CD14-positive monocyte (primary cell): Measurements from ENCODE around the gene ZCWPW1. TPM values are rescaled to one million over a fixed set of nuclear protein-coding genes. Genes with fewer than 3 reads are reported as not detected.
A peak's percentile ranks its signal among the peaks of the same experiment; 100 is the strongest.
"Not testable (repeated sequence)": the region's sequence is repeated elsewhere in the genome, so short reads cannot be mapped to it uniquely, and the experiment has no call there.

Source experiments
- DNase-seq, 3 donors: peaks; one replicate each; pipeline ENCODE4 v3.0.0-alpha.2; 2011 to 2022
- H2AFZ ChIP-seq: 2 replicates; pipeline ENCODE4 v1.6.0; 2012; ENCODE audit warnings: mild to moderate bottlenecking, low read depth, low read length, inconsistent platforms; ENCODE audit not compliant: insufficient read depth, poor library complexity, severe bottlenecking
- H3K27ac ChIP-seq, 2 donors: 1 replicate in 1 of 2; 2 replicates in 1 of 2; pipeline ENCODE4 v1.5.1; 2012 to 2013; ENCODE audit warnings: low read length in 2 of 2, control low read depth in 1 of 2, inconsistent platforms in 1 of 2, low read depth in 1 of 2, mild to moderate bottlenecking in 1 of 2
- H3K27me3 ChIP-seq, 2 donors: one replicate each; pipeline versions ENCODE4 v1.6.0 to v1.6.1; 2011 to 2013; ENCODE audit warnings: low read length in 2 of 2; ENCODE audit not compliant: control insufficient read depth in 2 of 2, insufficient read depth in 2 of 2
- H3K36me3 ChIP-seq, 2 donors: replicated peaks in 1 of 2; 1 replicate in 1 of 2; 2 replicates in 1 of 2; pipeline versions ENCODE4 v1.5.1 to v1.6.1; 2012 to 2013; ENCODE audit warnings: low read length in 2 of 2, control low read depth in 1 of 2, inconsistent platforms in 1 of 2, mild to moderate bottlenecking in 1 of 2; ENCODE audit not compliant: insufficient read depth in 2 of 2, control insufficient read depth in 1 of 2
- H3K4me1 ChIP-seq, 2 donors: 1 replicate in 1 of 2; 2 replicates in 1 of 2; pipeline versions ENCODE4 v1.5.1 to v1.6.1; 2012 to 2013; ENCODE audit warnings: low read length in 2 of 2, control low read depth in 1 of 2, inconsistent platforms in 1 of 2, mild to moderate bottlenecking in 1 of 2, moderate library complexity in 1 of 2; ENCODE audit not compliant: insufficient read depth in 2 of 2, control insufficient read depth in 1 of 2
- H3K4me2 ChIP-seq: replicated peaks from 2 replicates; pipeline ENCODE3; 2012; ENCODE audit warnings: low read length, moderate library complexity, mild to moderate bottlenecking; ENCODE audit not compliant: poor library complexity, severe bottlenecking; ENCODE audit errors: extremely low read depth
- H3K4me3 ChIP-seq, 3 experiments: fragments of 200-600 bp in 1 of 3; sonication (generic) in 1 of 3; replicated peaks in 1 of 3; 1 replicate in 2 of 3; 2 replicates in 1 of 3; pipeline ENCODE4 v1.5.1; 2011 to 2013; ENCODE audit warnings: low read length in 3 of 3, mild to moderate bottlenecking in 3 of 3, control low read depth in 2 of 3, low read depth in 2 of 3, inconsistent platforms in 1 of 3, moderate library complexity in 1 of 3
- H3K79me2 ChIP-seq: 2 replicates; pipeline ENCODE4 v1.6.0; 2012; ENCODE audit warnings: mild to moderate bottlenecking, control low read depth, inconsistent platforms, low read length, moderate library complexity; ENCODE audit not compliant: insufficient read depth
- H3K9ac ChIP-seq: 2 replicates; pipeline ENCODE4 v1.6.0; 2017; ENCODE audit warnings: low read length, mild to moderate bottlenecking; ENCODE audit not compliant: insufficient read depth, poor library complexity, severe bottlenecking
- H3K9me3 ChIP-seq, 2 donors: replicated peaks in 1 of 2; 1 replicate in 1 of 2; 2 replicates in 1 of 2; pipeline versions ENCODE4 v1.5.1 to v1.6.1; 2012 to 2013; ENCODE audit warnings: low read length in 2 of 2, control low read depth in 1 of 2; ENCODE audit not compliant: control insufficient read depth in 1 of 2, insufficient read depth in 1 of 2
- H4K20me1 ChIP-seq: 2 replicates; pipeline ENCODE4 v1.6.0; 2012; ENCODE audit warnings: mild to moderate bottlenecking, low read length, control low read depth, moderate library complexity; ENCODE audit not compliant: insufficient read depth
- H3K27ac Mint-ChIP-seq, 7 donors: one replicate each; pipeline ENCODE4 v1.8.0; 2020; ENCODE audit warnings: mild to moderate bottlenecking in 7 of 7, mixed read lengths in 7 of 7, moderate library complexity in 6 of 7, inconsistent platforms in 2 of 7
- H3K27me3 Mint-ChIP-seq, 3 donors: one replicate each; pipeline ENCODE4 v1.8.0; 2021 to 2022; ENCODE audit warnings: low read depth in 3 of 3, mild to moderate bottlenecking in 3 of 3, mixed read lengths in 3 of 3, moderate library complexity in 3 of 3, inconsistent platforms in 1 of 3
- H3K36me3 Mint-ChIP-seq, 2 donors: one replicate each; pipeline ENCODE4 v1.8.0; 2020; ENCODE audit warnings: mixed read lengths in 2 of 2, inconsistent platforms in 1 of 2, mild to moderate bottlenecking in 1 of 2
- H3K4me1 Mint-ChIP-seq: one replicate; pipeline ENCODE4 v1.8.0; 2020; ENCODE audit warnings: mild to moderate bottlenecking, mixed read lengths
- H3K4me3 Mint-ChIP-seq, 2 donors: one replicate each; pipeline ENCODE4 v1.8.0; 2020; ENCODE audit warnings: mild to moderate bottlenecking in 2 of 2, mixed read lengths in 2 of 2, moderate library complexity in 1 of 2
- H3K9me3 Mint-ChIP-seq, 7 donors: one replicate each; pipeline ENCODE4 v1.8.0; 2020 to 2022; ENCODE audit warnings: mixed read lengths in 7 of 7, mild to moderate bottlenecking in 6 of 7, moderate library complexity in 6 of 7, inconsistent platforms in 2 of 7
- WGBS: methylation state at CpG from one replicate; pipeline ENCODE4 v1.1.5; 2013; ENCODE audit warnings: missing lambda C conversion rate; ENCODE audit not compliant: insufficient coverage; 5-methylcytosine and 5-hydroxymethylcytosine counted together
- intact Hi-C, 2 donors: fragments of 100-400 bp; cut with micrococcal nuclease; formaldehyde crosslinking; loops; one replicate each; pipeline versions ENCODE4 v1.15.0 to v1.15.1; 2023
- polyA plus RNA-seq, 3 donors: library from polyadenylated mRNA; depleted of rRNA in 1 of 3; unstranded in 2 of 3; stranded (reverse) in 1 of 3; fragments of 300-500 nt in 2 of 3; fragments of >200 nt in 1 of 3; fragmentation: Illumina TruSeq in 2 of 3; gene quantifications; 1 replicate in 2 of 3; 2 replicates in 1 of 3; pipeline ENCODE4 v1.2.3, GENCODE V29; 2012 to 2021
- TF ChIP-seq, protein P1 (sequence below): fragments of 200-600 bp; IDR thresholded peaks from one replicate; pipeline ENCODE4 v1.8.0; 2022; ENCODE audit warnings: antibody characterized with exemption, mild to moderate bottlenecking

ZCWPW1 gene
- polyA plus RNA-seq, 3 donors: 0.60 to 1.9 (median 1.2) TPM

DNA sequence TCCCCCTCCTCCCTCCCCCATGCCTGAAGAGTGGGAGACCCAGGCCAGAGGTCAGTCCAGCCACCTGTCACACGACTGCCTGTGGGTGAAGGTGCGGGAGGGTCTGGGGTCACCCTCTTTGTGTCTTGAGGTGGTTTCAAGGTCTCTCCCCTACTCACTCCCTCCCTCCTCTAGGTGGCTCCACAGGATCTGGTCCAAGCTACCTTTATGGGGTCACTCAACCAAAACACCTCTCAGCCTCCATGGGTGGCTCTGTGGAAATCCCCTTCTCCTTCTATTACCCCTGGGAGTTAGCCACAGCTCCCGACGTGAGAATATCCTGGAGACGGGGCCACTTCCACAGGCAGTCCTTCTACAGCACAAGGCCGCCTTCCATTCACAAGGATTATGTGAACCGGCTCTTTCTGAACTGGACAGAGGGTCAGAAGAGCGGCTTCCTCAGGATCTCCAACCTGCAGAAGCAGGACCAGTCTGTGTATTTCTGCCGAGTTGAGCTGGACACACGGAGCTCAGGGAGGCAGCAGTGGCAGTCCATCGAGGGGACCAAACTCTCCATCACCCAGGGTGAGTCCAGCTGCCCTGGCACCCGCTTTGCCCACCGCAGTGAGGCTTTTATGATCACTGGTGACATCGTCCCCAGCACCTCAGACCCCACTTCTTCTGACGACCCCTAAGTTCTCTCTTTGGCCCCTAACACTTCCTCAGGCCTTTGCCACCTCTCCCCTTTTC, 54.5 kb downstream of the ZCWPW1 start:
- H2AFZ ChIP-seq, H3K9me3 ChIP-seq, DNase-seq, H3K9me3 Mint-ChIP-seq, H3K27me3 Mint-ChIP-seq, intact Hi-C loops, H3K27me3 ChIP-seq, H4K20me1 ChIP-seq: not testable (repeated sequence)
- Histone ChIP-seq H3K4me2 (peak overlapping the region; percentile 100), H3K4me3 (peak overlapping the region; percentile 88 to 94 (median 89)), H3K4me1 (peaks cover 92 to 97% of the 10 kb centered on the region in 2 donors), H3K27ac (peak overlapping the region; percentile 98 to 99), H3K9ac (peak overlapping the region; percentile 87), H3K79me2 (peaks cover 84% of the 10 kb centered on the region), H3K36me3 (peaks cover 8 to 36% of the 10 kb centered on the region in 2 donors)
- Mint-ChIP-seq H3K36me3 (peaks cover 35 to 49% of the 10 kb centered on the region in 2 donors), H3K4me3 (peak overlapping the region; percentile 96 to 98), H3K4me1 (peaks cover 86% of the 10 kb centered on the region), H3K27ac (peak overlapping the region; percentile 99 to 100 (median 99))
- TF ChIP-seq, protein P1, sequence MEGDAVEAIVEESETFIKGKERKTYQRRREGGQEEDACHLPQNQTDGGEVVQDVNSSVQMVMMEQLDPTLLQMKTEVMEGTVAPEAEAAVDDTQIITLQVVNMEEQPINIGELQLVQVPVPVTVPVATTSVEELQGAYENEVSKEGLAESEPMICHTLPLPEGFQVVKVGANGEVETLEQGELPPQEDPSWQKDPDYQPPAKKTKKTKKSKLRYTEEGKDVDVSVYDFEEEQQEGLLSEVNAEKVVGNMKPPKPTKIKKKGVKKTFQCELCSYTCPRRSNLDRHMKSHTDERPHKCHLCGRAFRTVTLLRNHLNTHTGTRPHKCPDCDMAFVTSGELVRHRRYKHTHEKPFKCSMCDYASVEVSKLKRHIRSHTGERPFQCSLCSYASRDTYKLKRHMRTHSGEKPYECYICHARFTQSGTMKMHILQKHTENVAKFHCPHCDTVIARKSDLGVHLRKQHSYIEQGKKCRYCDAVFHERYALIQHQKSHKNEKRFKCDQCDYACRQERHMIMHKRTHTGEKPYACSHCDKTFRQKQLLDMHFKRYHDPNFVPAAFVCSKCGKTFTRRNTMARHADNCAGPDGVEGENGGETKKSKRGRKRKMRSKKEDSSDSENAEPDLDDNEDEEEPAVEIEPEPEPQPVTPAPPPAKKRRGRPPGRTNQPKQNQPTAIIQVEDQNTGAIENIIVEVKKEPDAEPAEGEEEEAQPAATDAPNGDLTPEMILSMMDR: peak; percentile 33
- WGBS: 79% methylated on average over 9 of the region's 15 CpGs

DNA sequence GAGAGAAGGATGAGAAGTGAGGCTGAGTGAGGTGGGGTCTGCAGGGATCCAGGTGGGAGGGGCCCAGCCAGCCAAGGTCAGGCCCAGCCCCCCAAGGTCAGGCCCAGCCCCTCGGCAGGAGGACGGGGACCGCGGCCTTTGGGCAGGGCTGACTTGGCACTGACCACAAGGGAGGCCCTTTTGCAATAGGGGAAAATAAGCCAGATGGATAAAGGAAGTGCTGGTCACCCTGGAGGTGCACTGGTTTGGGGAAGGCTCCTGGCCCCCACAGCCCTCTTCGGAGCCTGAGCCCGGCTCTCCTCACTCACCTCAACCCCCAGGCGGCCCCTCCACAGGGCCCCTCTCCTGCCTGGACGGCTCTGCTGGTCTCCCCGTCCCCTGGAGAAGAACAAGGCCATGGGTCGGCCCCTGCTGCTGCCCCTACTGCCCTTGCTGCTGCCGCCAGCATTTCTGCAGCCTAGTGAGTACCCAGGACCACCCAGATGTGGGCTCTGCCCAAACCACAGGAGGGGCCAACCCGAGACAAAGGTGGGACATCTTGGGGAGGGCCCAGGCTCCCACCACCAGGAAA, 55.2 kb downstream of the ZCWPW1 start, which contains the start of gene PILRA:
Gene PILRA (plus strand): TSS at position 227 of the 571 bp plus-strand sequence. CDS start 170 bp downstream, at position 397.
- intact Hi-C loops: no loop called here
- H3K4me2 ChIP-seq: peak within 1 kb of the TSS; percentile 100

More for the DNA sequence above, 55.2 kb downstream of the ZCWPW1 start, which contains the start of gene PILRA:
- Mint-ChIP-seq H3K27me3 (peaks cover 0 to 6% (median 0%) of the 10 kb centered on the region in 3 donors), H3K9me3 (no peaks in the 10 kb centered on the region), H3K4me3 (peak within 1 kb of the TSS; percentile 96 to 98), H3K27ac (peak within 1 kb of the TSS; percentile 99 to 100 (median 99)), H3K4me1 (peaks cover 86% of the 10 kb centered on the region), H3K36me3 (peaks cover 31 to 42% of the 10 kb centered on the region in 2 donors)
- Histone ChIP-seq H3K27me3 (no peaks in the 10 kb centered on the region), H3K79me2 (peaks cover 79% of the 10 kb centered on the region), H3K4me3 (peak within 1 kb of the TSS; percentile 88 to 94 (median 89)), H3K9ac (peak within 1 kb of the TSS; percentile 87), H3K27ac (peak within 1 kb of the TSS; percentile 98 to 99), H3K4me1 (peaks cover 92 to 97% of the 10 kb centered on the region in 2 donors), H4K20me1 (peaks cover 5% of the 10 kb centered on the region), H3K9me3 (no peaks in the 10 kb centered on the region), H2AFZ (no peak within 1 kb of the TSS), H3K36me3 (peaks cover 8 to 36% of the 10 kb centered on the region in 2 donors)
- peak; percentile 80 to 92 (median 88) for DNase-seq
- 13% methylated on average over 8 of the region's 12 CpGs for WGBS
- TF ChIP-seq, protein P1: no peak
